Measurements from ENCODE around the gene NBAS. TPM values are rescaled to one million over a fixed set of nuclear protein-coding genes. Genes with fewer than 3 reads are reported as not detected.
A peak's percentile ranks its signal among the peaks of the same experiment; 100 is the strongest.

Gene NBAS
- total and polyA plus RNA-seq, 9 of the 15 experiments (the other 6 are each of a cell fraction or from before 2014, with no cell fraction given), result 15.3 to 94.4 (median 69.9) TPM

- TF ChIP-seq PRPF4 (IDR thresholded peaks at IDR 0.05; ENCODE audit: insufficient read depth, low read depth, low read length, poor library complexity, severe bottlenecking), result no peak
- no peak for TF ChIP-seq ZNF274 (IDR thresholded peaks at IDR 0.05; ENCODE audit: borderline replicate concordance, low read depth, low read length)
- TF ChIP-seq RBM15 (IDR thresholded peaks at IDR 0.05; ENCODE audit: insufficient read depth, low read length), result no peak
- peak; percentile 21; the same call in 1 of the 2 replicates for TF ChIP-seq POLR2H (tag; IDR thresholded peaks at IDR 0.05; ENCODE audit: low read depth)
- TF ChIP-seq, protein P1, sequence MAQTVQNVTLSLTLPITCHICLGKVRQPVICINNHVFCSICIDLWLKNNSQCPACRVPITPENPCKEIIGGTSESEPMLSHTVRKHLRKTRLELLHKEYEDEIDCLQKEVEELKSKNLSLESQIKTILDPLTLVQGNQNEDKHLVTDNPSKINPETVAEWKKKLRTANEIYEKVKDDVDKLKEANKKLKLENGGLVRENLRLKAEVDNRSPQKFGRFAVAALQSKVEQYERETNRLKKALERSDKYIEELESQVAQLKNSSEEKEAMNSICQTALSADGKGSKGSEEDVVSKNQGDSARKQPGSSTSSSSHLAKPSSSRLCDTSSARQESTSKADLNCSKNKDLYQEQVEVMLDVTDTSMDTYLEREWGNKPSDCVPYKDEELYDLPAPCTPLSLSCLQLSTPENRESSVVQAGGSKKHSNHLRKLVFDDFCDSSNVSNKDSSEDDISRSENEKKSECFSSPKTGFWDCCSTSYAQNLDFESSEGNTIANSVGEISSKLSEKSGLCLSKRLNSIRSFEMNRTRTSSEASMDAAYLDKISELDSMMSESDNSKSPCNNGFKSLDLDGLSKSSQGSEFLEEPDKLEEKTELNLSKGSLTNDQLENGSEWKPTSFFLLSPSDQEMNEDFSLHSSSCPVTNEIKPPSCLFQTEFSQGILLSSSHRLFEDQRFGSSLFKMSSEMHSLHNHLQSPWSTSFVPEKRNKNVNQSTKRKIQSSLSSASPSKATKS (CRISPR knock-in tag; IDR thresholded peaks at IDR 0.05), result no peak
- TF ChIP-seq IRF2 (CRISPR knock-in tag; IDR thresholded peaks at IDR 0.05), result no peak
- no peak for TF ChIP-seq CHD1 (IDR thresholded peaks at IDR 0.05; ENCODE audit: low read length)
- TF ChIP-seq ZNF695 (CRISPR knock-in tag; IDR thresholded peaks at IDR 0.05), result no peak
- TF ChIP-seq FOXK2 (conservative IDR thresholded peaks at IDR 0.05 in 1 of 2, IDR thresholded peaks at IDR 0.05 in 1 of 2; ENCODE audit: low read depth in 2 of 2), result 0 out of 4 replicates have a peak, but pooled peaks of 1 of the 2 experiments have one; percentile 17
- TF ChIP-seq EGR1 (conservative IDR thresholded peaks at IDR 0.05), result no peak
- no peak for TF ChIP-seq CAMTA2 (CRISPR knock-in tag; conservative IDR thresholded peaks at IDR 0.05)
- TF ChIP-seq SIX5 (IDR thresholded peaks at IDR 0.05; ENCODE audit: borderline replicate concordance in 1 of 2, insufficient read depth in 1 of 2, low read depth in 1 of 2, low read length in 2 of 2), result no peak
- no peak for TF ChIP-seq HOXB6 (CRISPR knock-in tag; IDR thresholded peaks at IDR 0.05; ENCODE audit: borderline replicate concordance)
- TF ChIP-seq ZZZ3 (IDR thresholded peaks at IDR 0.05), result no peak
- no peak for TF ChIP-seq ZBTB49 (CRISPR knock-in tag; IDR thresholded peaks at IDR 0.05; ENCODE audit: borderline replicate concordance)
- no peak for TF ChIP-seq ZNF584 (CRISPR knock-in tag; IDR thresholded peaks at IDR 0.05; ENCODE audit: low read depth)
- TF ChIP-seq HDGF (IDR thresholded peaks at IDR 0.05), result no peak
- no peak for TF ChIP-seq ETV6 (IDR thresholded peaks at IDR 0.05; ENCODE audit: borderline replicate concordance in 1 of 2, low read depth in 2 of 2, low read length in 1 of 2)
- no peak for TF ChIP-seq ETV6 (CRISPR knock-in tag; IDR thresholded peaks at IDR 0.05; ENCODE audit: borderline replicate concordance)
- peak; percentile 28; the same call in 1 of the 2 replicates for TF ChIP-seq TOE1 (IDR thresholded peaks at IDR 0.05; ENCODE audit: borderline replicate concordance)
- TF ChIP-seq TOE1 (CRISPR knock-in tag; IDR thresholded peaks at IDR 0.05; ENCODE audit: borderline replicate concordance, low read depth), result no peak
- no peak for TF ChIP-seq TFE3 (CRISPR knock-in tag; IDR thresholded peaks at IDR 0.05)
- TF ChIP-seq RAD21 (CRISPR knock-in tag; conservative IDR thresholded peaks at IDR 0.05 in 1 of 2, IDR thresholded peaks at IDR 0.05 in 1 of 2), result no peak
Observed at GRCh38 chr2:15253835-15254286, 307.3 kb downstream of the NBAS start (continued).

Data from K562 (cell line).